Measurements from ENCODE around the gene NQO2. TPM values are rescaled to one million over a fixed set of nuclear protein-coding genes. Genes with fewer than 3 reads are reported as not detected.

Gene NQO2
- total and polyA plus RNA-seq, 2 of the 13 experiments (the other 11 are each of a cell fraction or from before 2014, with no cell fraction given): 32.2 to 56.5 TPM

DNA sequence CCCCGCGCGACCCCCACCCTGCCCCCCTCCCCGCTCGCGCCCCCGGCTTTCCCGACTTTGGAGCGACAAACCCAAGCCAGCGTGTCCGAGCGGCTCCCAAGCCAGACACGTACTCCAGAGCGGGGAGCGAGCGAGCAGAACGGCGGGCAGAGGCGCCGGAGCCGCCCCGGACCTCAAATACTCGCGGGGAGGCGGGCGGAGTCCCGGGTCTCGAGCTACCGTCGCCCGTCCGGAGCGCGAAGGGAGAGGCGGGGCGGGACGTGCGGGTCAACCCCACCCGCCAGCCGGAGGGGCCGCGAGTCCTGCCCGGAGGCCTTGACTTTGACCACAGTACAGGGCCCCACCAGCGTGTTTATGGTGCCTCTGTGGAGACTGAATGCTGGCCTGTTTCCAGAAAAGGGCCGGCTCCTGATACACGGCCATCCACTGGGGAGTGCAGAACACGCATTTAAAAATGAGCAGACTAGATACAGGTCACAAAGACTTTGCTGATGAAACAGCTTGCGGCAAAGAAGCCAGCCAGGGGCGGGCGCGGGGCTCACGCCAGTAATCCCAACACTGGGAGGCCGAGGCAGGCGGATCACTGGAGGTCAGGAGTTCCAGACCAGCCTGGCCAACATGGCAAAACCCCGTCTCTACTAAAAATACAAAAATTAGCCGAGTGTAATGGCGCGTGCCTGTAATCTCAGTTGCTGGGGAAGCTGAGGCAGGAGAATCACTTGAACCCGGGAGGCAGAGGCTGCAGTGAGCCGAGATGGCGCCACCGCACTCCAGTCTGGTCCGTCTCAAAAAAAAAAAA, 28.1 kb upstream of the NQO2 start, which contains the start of gene SERPINB6 (continued):
- no peak for TF ChIP-seq ZBTB40 (IDR thresholded peaks at IDR 0.05)
- TF ChIP-seq ZBTB40 (CRISPR knock-in tag; IDR thresholded peaks at IDR 0.05): peak; percentile 39
- no peak for TF ChIP-seq ZEB1 (IDR thresholded peaks at IDR 0.05; ENCODE audit: insufficient replicate concordance, low read depth)
- TF ChIP-seq HOMEZ (CRISPR knock-in tag; IDR thresholded peaks at IDR 0.05; ENCODE audit: low read depth): no peak
- TF ChIP-seq PAF1 (CRISPR knock-in tag; IDR thresholded peaks at IDR 0.05): no peak
- TF ChIP-seq MZF1 (CRISPR knock-in tag; IDR thresholded peaks at IDR 0.05; ENCODE audit: borderline replicate concordance): no peak
- TF ChIP-seq, protein P1, sequence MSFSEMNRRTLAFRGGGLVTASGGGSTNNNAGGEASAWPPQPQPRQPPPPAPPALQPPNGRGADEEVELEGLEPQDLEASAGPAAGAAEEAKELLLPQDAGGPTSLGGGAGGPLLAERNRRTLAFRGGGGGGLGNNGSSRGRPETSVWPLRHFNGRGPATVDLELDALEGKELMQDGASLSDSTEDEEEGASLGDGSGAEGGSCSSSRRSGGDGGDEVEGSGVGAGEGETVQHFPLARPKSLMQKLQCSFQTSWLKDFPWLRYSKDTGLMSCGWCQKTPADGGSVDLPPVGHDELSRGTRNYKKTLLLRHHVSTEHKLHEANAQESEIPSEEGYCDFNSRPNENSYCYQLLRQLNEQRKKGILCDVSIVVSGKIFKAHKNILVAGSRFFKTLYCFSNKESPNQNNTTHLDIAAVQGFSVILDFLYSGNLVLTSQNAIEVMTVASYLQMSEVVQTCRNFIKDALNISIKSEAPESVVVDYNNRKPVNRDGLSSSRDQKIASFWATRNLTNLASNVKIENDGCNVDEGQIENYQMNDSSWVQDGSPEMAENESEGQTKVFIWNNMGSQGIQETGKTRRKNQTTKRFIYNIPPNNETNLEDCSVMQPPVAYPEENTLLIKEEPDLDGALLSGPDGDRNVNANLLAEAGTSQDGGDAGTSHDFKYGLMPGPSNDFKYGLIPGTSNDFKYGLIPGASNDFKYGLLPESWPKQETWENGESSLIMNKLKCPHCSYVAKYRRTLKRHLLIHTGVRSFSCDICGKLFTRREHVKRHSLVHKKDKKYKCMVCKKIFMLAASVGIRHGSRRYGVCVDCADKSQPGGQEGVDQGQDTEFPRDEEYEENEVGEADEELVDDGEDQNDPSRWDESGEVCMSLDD (CRISPR knock-in tag; IDR thresholded peaks at IDR 0.05; ENCODE audit: borderline replicate concordance): no peak
- peak; percentile 39; the same call in 1 of the 2 replicates for TF ChIP-seq CAMTA2 (CRISPR knock-in tag; IDR thresholded peaks at IDR 0.05; ENCODE audit: borderline replicate concordance)
- TF ChIP-seq, protein P2, sequence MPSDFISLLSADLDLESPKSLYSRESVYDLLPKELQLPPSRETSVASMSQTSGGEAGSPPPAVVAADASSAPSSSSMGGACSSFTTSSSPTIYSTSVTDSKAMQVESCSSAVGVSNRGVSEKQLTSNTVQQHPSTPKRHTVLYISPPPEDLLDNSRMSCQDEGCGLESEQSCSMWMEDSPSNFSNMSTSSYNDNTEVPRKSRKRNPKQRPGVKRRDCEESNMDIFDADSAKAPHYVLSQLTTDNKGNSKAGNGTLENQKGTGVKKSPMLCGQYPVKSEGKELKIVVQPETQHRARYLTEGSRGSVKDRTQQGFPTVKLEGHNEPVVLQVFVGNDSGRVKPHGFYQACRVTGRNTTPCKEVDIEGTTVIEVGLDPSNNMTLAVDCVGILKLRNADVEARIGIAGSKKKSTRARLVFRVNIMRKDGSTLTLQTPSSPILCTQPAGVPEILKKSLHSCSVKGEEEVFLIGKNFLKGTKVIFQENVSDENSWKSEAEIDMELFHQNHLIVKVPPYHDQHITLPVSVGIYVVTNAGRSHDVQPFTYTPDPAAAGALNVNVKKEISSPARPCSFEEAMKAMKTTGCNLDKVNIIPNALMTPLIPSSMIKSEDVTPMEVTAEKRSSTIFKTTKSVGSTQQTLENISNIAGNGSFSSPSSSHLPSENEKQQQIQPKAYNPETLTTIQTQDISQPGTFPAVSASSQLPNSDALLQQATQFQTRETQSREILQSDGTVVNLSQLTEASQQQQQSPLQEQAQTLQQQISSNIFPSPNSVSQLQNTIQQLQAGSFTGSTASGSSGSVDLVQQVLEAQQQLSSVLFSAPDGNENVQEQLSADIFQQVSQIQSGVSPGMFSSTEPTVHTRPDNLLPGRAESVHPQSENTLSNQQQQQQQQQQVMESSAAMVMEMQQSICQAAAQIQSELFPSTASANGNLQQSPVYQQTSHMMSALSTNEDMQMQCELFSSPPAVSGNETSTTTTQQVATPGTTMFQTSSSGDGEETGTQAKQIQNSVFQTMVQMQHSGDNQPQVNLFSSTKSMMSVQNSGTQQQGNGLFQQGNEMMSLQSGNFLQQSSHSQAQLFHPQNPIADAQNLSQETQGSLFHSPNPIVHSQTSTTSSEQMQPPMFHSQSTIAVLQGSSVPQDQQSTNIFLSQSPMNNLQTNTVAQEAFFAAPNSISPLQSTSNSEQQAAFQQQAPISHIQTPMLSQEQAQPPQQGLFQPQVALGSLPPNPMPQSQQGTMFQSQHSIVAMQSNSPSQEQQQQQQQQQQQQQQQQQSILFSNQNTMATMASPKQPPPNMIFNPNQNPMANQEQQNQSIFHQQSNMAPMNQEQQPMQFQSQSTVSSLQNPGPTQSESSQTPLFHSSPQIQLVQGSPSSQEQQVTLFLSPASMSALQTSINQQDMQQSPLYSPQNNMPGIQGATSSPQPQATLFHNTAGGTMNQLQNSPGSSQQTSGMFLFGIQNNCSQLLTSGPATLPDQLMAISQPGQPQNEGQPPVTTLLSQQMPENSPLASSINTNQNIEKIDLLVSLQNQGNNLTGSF (CRISPR knock-in tag; IDR thresholded peaks at IDR 0.05): no peak
